ENCODE measurements around the gene CHSY1.

Gene CHSY1

DNA sequence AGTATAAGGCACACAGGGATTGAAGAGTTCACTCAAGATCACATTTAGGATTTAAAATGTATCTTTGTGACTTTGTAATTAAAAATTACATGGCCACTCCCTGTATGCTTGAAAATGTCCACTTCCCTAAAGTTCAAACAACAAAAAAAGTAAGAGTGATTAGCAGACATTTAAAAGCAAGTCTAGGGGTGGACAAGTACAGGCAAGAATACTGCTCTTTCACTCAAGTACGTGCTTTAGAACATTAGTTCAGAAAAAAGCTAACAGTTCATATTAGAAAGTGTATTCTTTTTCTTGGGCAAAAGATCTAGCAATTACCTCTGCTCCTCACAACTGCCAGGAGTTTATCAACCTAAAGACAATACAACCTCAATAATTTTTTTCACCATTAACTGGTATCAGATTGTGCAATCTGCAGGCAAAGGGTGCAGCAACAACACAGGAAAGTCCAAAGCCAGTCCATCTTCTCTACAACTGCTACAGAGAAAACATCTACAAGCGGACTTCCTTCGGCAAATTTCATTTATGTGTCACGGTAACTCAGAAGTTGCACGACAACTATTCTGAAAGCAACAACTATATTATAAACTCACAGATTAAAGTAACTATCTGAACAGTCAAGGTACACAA, 18.1 kb downstream of the CHSY1 start:
- H3K4me3 ChIP-seq (ENCODE audit: low read length) = no peak overlapping the region
- peak; percentile 57 for DNase-seq (ENCODE audit: low read depth)
- TF ChIP-seq, protein P1, sequence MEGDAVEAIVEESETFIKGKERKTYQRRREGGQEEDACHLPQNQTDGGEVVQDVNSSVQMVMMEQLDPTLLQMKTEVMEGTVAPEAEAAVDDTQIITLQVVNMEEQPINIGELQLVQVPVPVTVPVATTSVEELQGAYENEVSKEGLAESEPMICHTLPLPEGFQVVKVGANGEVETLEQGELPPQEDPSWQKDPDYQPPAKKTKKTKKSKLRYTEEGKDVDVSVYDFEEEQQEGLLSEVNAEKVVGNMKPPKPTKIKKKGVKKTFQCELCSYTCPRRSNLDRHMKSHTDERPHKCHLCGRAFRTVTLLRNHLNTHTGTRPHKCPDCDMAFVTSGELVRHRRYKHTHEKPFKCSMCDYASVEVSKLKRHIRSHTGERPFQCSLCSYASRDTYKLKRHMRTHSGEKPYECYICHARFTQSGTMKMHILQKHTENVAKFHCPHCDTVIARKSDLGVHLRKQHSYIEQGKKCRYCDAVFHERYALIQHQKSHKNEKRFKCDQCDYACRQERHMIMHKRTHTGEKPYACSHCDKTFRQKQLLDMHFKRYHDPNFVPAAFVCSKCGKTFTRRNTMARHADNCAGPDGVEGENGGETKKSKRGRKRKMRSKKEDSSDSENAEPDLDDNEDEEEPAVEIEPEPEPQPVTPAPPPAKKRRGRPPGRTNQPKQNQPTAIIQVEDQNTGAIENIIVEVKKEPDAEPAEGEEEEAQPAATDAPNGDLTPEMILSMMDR (IDR thresholded peaks at IDR 0.05; ENCODE audit: insufficient read depth, low read depth, low read length, missing control alignments) = no peak

DNA sequence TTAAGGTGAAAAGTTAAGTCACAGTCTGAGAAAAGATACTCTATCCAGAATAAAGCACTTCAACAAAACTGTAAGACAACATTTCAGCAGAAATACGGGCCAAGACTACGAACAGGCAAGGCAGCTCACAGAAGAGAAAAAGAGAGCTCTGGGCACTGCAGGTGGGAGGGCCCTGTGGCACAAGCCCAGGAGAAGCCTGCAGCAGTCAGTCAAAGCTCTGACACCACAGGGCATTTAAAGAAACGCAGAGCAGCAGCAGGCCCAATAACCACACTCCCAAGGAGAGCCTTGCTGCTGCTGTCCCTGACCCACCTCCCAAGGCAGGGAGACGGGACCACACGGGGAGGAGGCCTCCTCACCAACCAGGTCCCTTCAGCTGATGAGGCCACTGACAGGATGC, 19.2 kb downstream of the CHSY1 start:
- TF ChIP-seq, protein P1 (IDR thresholded peaks at IDR 0.05; ENCODE audit: insufficient read depth, low read depth, low read length, missing control alignments) = no peak
- DNase-seq (ENCODE audit: low read depth) = no peak
- H3K4me3 ChIP-seq (ENCODE audit: low read length) = no peak overlapping the region

DNA sequence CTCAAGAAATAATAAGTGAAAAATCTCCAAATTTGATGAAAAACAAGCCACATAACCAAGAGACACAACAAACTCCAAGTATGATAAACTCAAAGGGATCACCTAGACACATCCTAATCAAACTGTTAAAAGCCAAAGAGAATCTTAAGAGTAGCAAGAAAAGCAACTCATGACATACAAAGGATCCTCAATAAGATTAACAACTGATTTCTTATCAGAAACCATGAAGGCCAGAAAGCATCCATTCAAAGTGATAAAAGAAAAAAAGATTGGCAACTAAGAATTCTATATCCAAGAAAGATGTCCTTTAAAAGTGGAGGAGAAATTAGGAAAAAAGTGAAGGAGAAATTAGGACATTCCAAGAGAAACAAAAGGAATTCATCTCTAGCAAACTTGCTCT, 23.5 kb downstream of the CHSY1 start:
- no peak overlapping the region for H3K4me3 ChIP-seq (ENCODE audit: low read length)
- TF ChIP-seq, protein P1 (IDR thresholded peaks at IDR 0.05; ENCODE audit: insufficient read depth, low read depth, low read length, missing control alignments) = no peak
- DNase-seq (ENCODE audit: low read depth) = no peak

DNA sequence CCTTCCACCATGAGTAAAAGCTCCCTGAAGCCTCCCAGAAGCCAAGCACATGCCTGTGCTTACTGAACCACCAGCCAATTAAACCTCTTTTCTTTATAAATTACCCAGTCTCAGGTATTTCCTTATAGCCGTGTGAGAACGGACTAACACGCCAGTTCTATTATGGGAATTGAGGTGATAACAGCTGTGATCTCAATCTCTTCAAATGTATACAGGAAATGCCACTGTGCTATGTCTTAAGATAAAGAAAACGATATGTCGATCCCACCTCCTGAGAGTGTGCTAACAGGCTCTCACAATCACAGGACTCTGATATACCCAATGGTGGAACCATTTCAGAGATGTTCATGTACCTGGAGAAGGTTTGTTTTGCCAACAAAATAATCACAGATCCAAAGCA, 26.2 kb downstream of the CHSY1 start:
- DNase-seq (ENCODE audit: low read depth) = no peak
- TF ChIP-seq, protein P1 (IDR thresholded peaks at IDR 0.05; ENCODE audit: insufficient read depth, low read depth, low read length, missing control alignments) = no peak
- no peak overlapping the region for H3K4me3 ChIP-seq (ENCODE audit: low read length)

DNA sequence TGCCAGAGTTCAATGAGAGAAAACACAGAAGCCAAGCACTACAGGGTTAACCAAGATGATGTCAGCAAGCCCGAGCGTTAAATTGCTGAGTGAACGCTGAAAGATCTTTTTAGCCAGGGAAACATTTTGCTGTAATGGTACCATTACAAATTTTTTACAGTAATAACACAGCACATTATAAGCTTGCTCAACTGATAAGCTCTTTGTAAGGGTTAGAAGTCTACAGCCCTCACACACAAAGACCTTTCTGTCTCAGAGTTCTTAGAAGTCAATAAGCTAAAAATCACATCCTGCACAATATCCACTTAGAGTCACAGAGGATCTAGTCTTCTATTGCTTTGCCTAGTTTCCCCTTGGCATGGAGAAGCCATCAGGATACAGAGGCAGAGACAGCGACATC, 29.9 kb downstream of the CHSY1 start:
- TF ChIP-seq, protein P1 (IDR thresholded peaks at IDR 0.05; ENCODE audit: insufficient read depth, low read depth, low read length, missing control alignments) = no peak
- no peak overlapping the region for H3K4me3 ChIP-seq (ENCODE audit: low read length)
- DNase-seq (ENCODE audit: low read depth) = no peak

DNA sequence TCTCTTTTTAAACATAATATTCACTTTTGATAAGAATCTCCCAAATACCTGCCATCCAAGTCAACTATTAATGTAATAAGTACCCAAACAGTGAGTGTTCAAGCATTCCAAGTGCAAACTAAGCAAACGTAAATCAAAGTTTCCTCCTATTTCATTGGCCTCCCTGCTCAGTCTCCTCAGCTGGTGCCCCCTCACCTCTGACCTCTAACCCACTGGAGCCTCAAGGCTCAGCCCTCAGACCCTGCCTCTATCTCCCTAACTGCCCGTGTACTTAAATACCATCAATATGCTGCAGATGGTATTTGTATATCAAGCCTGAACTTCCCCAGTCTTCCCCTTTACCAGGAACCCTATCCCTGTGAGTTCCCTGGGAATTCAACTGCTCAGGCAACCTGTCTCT, 31.8 kb downstream of the CHSY1 start:
- no peak for DNase-seq (ENCODE audit: low read depth)
- TF ChIP-seq, protein P1 (IDR thresholded peaks at IDR 0.05; ENCODE audit: insufficient read depth, low read depth, low read length, missing control alignments) = no peak
- no peak overlapping the region for H3K4me3 ChIP-seq (ENCODE audit: low read length)

DNA sequence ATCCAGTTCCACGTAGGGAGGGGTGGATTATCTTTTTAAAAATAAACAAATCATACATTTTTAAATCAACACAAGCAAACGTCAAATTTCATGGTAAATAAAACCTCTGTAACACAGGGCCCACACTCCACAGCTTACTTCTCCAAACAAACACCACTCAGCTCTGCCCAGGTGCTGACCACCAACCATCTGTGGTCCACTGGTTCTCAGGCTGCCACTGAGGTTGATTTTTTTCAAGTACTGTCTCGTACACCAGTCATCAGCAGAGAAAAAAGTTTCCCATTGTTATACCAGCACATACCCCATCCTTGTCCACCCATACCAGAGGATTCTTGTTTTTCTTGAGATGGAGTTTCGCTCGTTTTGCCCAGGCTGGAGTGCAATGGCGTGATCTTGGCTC, 32.4 kb downstream of the CHSY1 start:
- no peak overlapping the region for H3K4me3 ChIP-seq (ENCODE audit: low read length)
- no peak for DNase-seq (ENCODE audit: low read depth)
- TF ChIP-seq, protein P1 (IDR thresholded peaks at IDR 0.05; ENCODE audit: insufficient read depth, low read depth, low read length, missing control alignments) = no peak
